GM12878 (cell line): ENCODE data around the gene ZIC1. TPM values are rescaled to one million over a fixed set of nuclear protein-coding genes. Genes with fewer than 3 reads are reported as not detected.

Source experiments
- ATAC-seq: fragments of 200-7000 bp; cut with Tn5 transposase; 3 replicates; pipeline ENCODE4 v1.9.1; 2020; ENCODE audit warnings: mild to moderate bottlenecking, moderate library complexity
- BruUV-seq: library from RNA; stranded (reverse); fragments of 400-500 nt; replicated peaks from 2 replicates; lab custom pipeline; 2021; lab: Mats Ljungman, UMichigan
- CTCF ChIA-PET: fragments of 300-600 bp; sonication (Branson Sonifier 250); formaldehyde crosslinking; extraction: SDS; loops from one replicate; lab custom pipeline; 2021; ENCODE audit warnings: inconsistent platforms; lab: Yijun Ruan, JAX
- POLR2A ChIA-PET: fragments of 350-600 bp; formaldehyde crosslinking; extraction: SDS; loops from one replicate; lab custom pipeline; 2021; ENCODE audit warnings: inconsistent platforms; lab: Charles Lee
- RAD21 ChIA-PET: fragments of 300-600 bp; sonication (Branson Sonifier 250); formaldehyde crosslinking; loops from one replicate; lab custom pipeline; 2023; ENCODE audit warnings: antibody characterized with exemption; ENCODE audit not compliant: unreplicated experiment; lab: Charles Lee
- SMC1A ChIA-PET: fragments of 300-600 bp; sonication (Branson Sonifier 250); formaldehyde crosslinking; loops from one replicate; lab custom pipeline; 2023; ENCODE audit not compliant: unreplicated experiment, uncharacterized antibody; lab: Charles Lee
- DNase-seq: peaks from one replicate; pipeline ENCODE4 v3.0.0-alpha.2; 2011; ENCODE audit warnings: low read depth, low spot score
- FAIRE-seq: peaks from 3 replicates; lab custom pipeline; 2011; peaks lifted over from hg19 to GRCh38; lab: Jason Lieb, UNC
- H2AFZ ChIP-seq: 2 replicates; pipeline ENCODE4 v1.6.0; 2011; ENCODE audit warnings: low read depth, low read length, control low read depth; ENCODE audit not compliant: control insufficient read depth
- H3K27ac ChIP-seq: 2 replicates; pipeline ENCODE4 v1.5.1; 2011; ENCODE audit warnings: control low read depth; ENCODE audit not compliant: control insufficient read depth, insufficient read depth
- H3K27me3 ChIP-seq, 2 experiments: replicated peaks in 1 of 2; 2 replicates each; pipeline versions ENCODE4 v1.6.0 to v1.6.1; 2011; ENCODE audit warnings: low read length in 1 of 2; ENCODE audit not compliant: control insufficient read depth in 2 of 2, insufficient read depth in 2 of 2
- H3K36me3 ChIP-seq, 2 experiments: 2 replicates each; pipeline ENCODE4 v1.5.1; 2011; ENCODE audit warnings: low read length in 1 of 2; ENCODE audit not compliant: control insufficient read depth in 2 of 2, insufficient read depth in 2 of 2
- H3K4me1 ChIP-seq: 2 replicates; pipeline ENCODE4 v1.6.1; 2011; ENCODE audit warnings: mild to moderate bottlenecking, low read length, moderate library complexity, mixed read lengths; ENCODE audit not compliant: control insufficient read depth, insufficient read depth
- H3K4me2 ChIP-seq: 2 replicates; pipeline ENCODE4 v1.6.0; 2011; ENCODE audit warnings: control low read depth; ENCODE audit not compliant: control insufficient read depth, insufficient read depth
- H3K4me3 ChIP-seq: fragments of 200-600 bp; sonication (generic); 2 replicates; pipeline ENCODE4 v1.5.1; 2016
- H3K79me2 ChIP-seq: 2 replicates; pipeline ENCODE4 v1.6.0; 2011; ENCODE audit warnings: low read length; ENCODE audit not compliant: control insufficient read depth, insufficient read depth
- H3K9ac ChIP-seq: 2 replicates; pipeline ENCODE4 v1.8.0; 2011; ENCODE audit warnings: low read length, control low read depth, mixed read lengths; ENCODE audit not compliant: control insufficient read depth, insufficient read depth
- H3K9me3 ChIP-seq: replicated peaks from 3 replicates; pipeline ENCODE4 v1.5.1; 2011; ENCODE audit warnings: mild to moderate bottlenecking, low read length; ENCODE audit not compliant: control insufficient read depth, insufficient read depth
- H4K20me1 ChIP-seq: 2 replicates; pipeline ENCODE4 v1.6.0; 2011; ENCODE audit not compliant: control insufficient read depth, insufficient read depth
- ATF7 ChIP-seq: fragments of 450-650 bp; IDR thresholded peaks from 2 replicates; pipeline ENCODE4 v1.6.1; 2016; ENCODE audit warnings: low read depth, mild to moderate bottlenecking
- CEBPB ChIP-seq, 2 experiments: fragments of 150-350 bp in 1 of 2; IDR thresholded peaks; 2 replicates each; pipeline ENCODE4 v1.6.1; 2012 to 2014; ENCODE audit warnings: low read depth in 2 of 2, low read length in 2 of 2, borderline replicate concordance in 1 of 2, inconsistent platforms in 1 of 2
- EGR1 ChIP-seq, 2 experiments: IDR thresholded peaks; 1 replicate in 1 of 2; 2 replicates in 1 of 2; pipeline ENCODE4 v1.6.1; 2011 to 2012; ENCODE audit warnings: low read depth in 2 of 2, low read length in 2 of 2, borderline replicate concordance in 1 of 2, mild to moderate bottlenecking in 1 of 2, moderate library complexity in 1 of 2
- ESRRA ChIP-seq: IDR thresholded peaks from 2 replicates; pipeline ENCODE4 v1.6.1; 2012; ENCODE audit warnings: mild to moderate bottlenecking, low read length, improper control_type of control experiment
- HDAC6 ChIP-seq: fragments of 200-600 bp; sonication (generic); IDR thresholded peaks from one replicate; pipeline ENCODE4 v1.8.0; 2017; ENCODE audit warnings: antibody characterized with exemption; ENCODE audit not compliant: unreplicated experiment
- IKZF1 ChIP-seq: fragments of 450-650 bp; conservative IDR thresholded peaks from 2 replicates; pipeline ENCODE4 v1.6.1; 2017; ENCODE audit warnings: antibody characterized with exemption, mild to moderate bottlenecking
- NBN ChIP-seq: fragments of 450-650 bp; IDR thresholded peaks from 2 replicates; pipeline ENCODE4 v1.6.1; 2016
- PRDM15 ChIP-seq: fragments of 450-650 bp; formaldehyde crosslinking; IDR thresholded peaks from 2 replicates; pipeline ENCODE4 v1.4.0; 2020; ENCODE audit warnings: mild to moderate bottlenecking, moderate library complexity
- RELB ChIP-seq: fragments of 450-650 bp; IDR thresholded peaks from 2 replicates; pipeline ENCODE4 v1.6.1; 2017; ENCODE audit warnings: low read depth, mild to moderate bottlenecking, moderate library complexity
- SMARCA5 ChIP-seq: fragments of 450-650 bp; IDR thresholded peaks from 2 replicates; pipeline ENCODE4 v1.6.1; 2017; ENCODE audit warnings: mild to moderate bottlenecking
- SRF ChIP-seq, 2 experiments: IDR thresholded peaks; 2 replicates each; pipeline ENCODE4 v1.6.1; 2011; ENCODE audit warnings: low read depth in 2 of 2, low read length in 2 of 2, mild to moderate bottlenecking in 1 of 2, moderate library complexity in 1 of 2
- STAT1 ChIP-seq: fragments of 450-650 bp; conservative IDR thresholded peaks from 2 replicates; pipeline ENCODE4 v1.6.1; 2014; ENCODE audit warnings: antibody characterized with exemption, mild to moderate bottlenecking
- SUZ12 ChIP-seq: fragments of 200-600 bp; sonication (generic); IDR thresholded peaks from one replicate; pipeline ENCODE4 v1.6.1; 2018; ENCODE audit warnings: antibody characterized with exemption, mild to moderate bottlenecking; ENCODE audit not compliant: unreplicated experiment
- ZBED1 ChIP-seq: IDR thresholded peaks from 2 replicates; pipeline ENCODE4 v1.6.1; 2016; ENCODE audit warnings: borderline replicate concordance
- ZNF207 ChIP-seq: fragments of 450-650 bp; IDR thresholded peaks from 2 replicates; pipeline ENCODE4 v1.6.1; 2014; ENCODE audit warnings: antibody characterized with exemption, mild to moderate bottlenecking, borderline replicate concordance
- WGBS: methylation state at CpG from one replicate; pipeline ENCODE4 v1.1.6; 2016; ENCODE audit warnings: low lambda C conversion rate; ENCODE audit not compliant: insufficient replicate concordance, insufficient coverage; ENCODE audit errors: missing lambda C conversion rate; 5-methylcytosine and 5-hydroxymethylcytosine counted together
- in situ Hi-C: fragments of 300-500 bp; cut with MboI; formaldehyde crosslinking; loops from 9 replicates; pipeline ENCODE4 v1.14.3; 2018; ENCODE audit warnings: mixed read lengths
- intact Hi-C: fragments of 100-400 bp; cut with micrococcal nuclease; formaldehyde crosslinking; loops from one replicate; pipeline ENCODE4 v1.14.2; 2022; ENCODE audit not compliant: unreplicated experiment
- polyA plus RNA-seq, 11 experiments: library from polyadenylated mRNA; depleted of rRNA in 4 of 11; unstranded in 6 of 11; stranded (reverse) in 5 of 11; fragments of >200 nt; fragmentation: Nextera tagmentation in 4 of 11; fragmentation: Illumina TruSeq in 1 of 11; extraction: Ambion mirVana in 4 of 11; extraction: Trizol in 1 of 11; gene quantifications; 1 replicate in 1 of 11; 2 replicates in 10 of 11; pipeline versions ENCODE4 v1.2.1 to v1.2.3, GENCODE V29; 2011 to 2016; ENCODE audit warnings: inconsistent platforms in 2 of 11, missing spikeins in 2 of 11, low read depth in 1 of 11
- total RNA-seq, 4 experiments: library from RNA; depleted of rRNA in 3 of 4; stranded (reverse); fragments of >200 nt in 3 of 4; fragmentation: Illumina TruSeq in 1 of 4; extraction: Trizol in 1 of 4; gene quantifications; 2 replicates each; pipeline versions ENCODE4 v1.2.1 to v1.2.3, GENCODE V29; 2013 to 2021

The ZIC1 gene
- total and polyA plus RNA-seq, 10 of the 15 experiments (the other 5 are each of a cell fraction or from before 2014, with no cell fraction given): not detected

- ChIA-PET RAD21 (no interaction called here), POLR2A (no interaction called here)
Observed at GRCh38 chr3:147428326-147428725, 19.2 kb downstream of the ZIC1 start.

More at GRCh38 chr3:147428326-147428725, 19.2 kb downstream of the ZIC1 start:
- Histone ChIP-seq H3K4me3 (no peak overlapping the region), H3K27me3 (peaks cover 0 to 7% of the 10 kb centered on the region in 2 experiments; a peak in 1 of 4 replicates), H3K4me1 (no peaks in the 10 kb centered on the region), H3K9me3 (no peaks in the 10 kb centered on the region), H2AFZ (no peak overlapping the region), H4K20me1 (no peaks in the 10 kb centered on the region), H3K79me2 (no peaks in the 10 kb centered on the region), H3K27ac (no peak overlapping the region), H3K36me3 (no peaks in the 10 kb centered on the region), H3K9ac (no peak overlapping the region), H3K4me2 (no peak overlapping the region)
- no TSS peak for BruUV-seq
- ChIA-PET SMC1A (no interaction called here), CTCF (no interaction called here)
- in situ Hi-C loops: no loop called here
- WGBS: 31% methylated on average over 1 of the region's 1 CpG
- ATAC-seq (no peak), DNase-seq (no peak)
- intact Hi-C loops: no loop called here
- TF ChIP-seq STAT1 (no peak), ZBED1 (no peak), ZNF207 (no peak), RELB (no peak), HDAC6 (no peak), ESRRA (no peak), SUZ12 (no peak), PRDM15 (CRISPR knock-in tag) (no peak), IKZF1 (no peak), SRF (IDR thresholded peaks at IDR 0.05; ENCODE audit: low read depth in 2 of 2, low read length in 2 of 2) (no peak), NBN (no peak), SMARCA5 (no peak), CEBPB (IDR thresholded peaks at IDR 0.05; ENCODE audit: borderline replicate concordance in 1 of 2, low read depth in 2 of 2, low read length in 2 of 2) (no peak), ATF7 (no peak), EGR1 (IDR thresholded peaks at IDR 0.05; ENCODE audit: borderline replicate concordance in 1 of 2, low read depth in 2 of 2, low read length in 2 of 2) (no peak)
- TF ChIP-seq, all 136 proteins: peak for 0
- FAIRE-seq: no peak
